AG04449 (cell line): Measurements from ENCODE around the gene CEBPA.

Source experiments
- CTCF ChIA-PET: fragments of 350-600 bp; formaldehyde crosslinking; extraction: SDS; loops from one replicate; lab custom pipeline; 2021; ENCODE audit warnings: antibody characterized with exemption; lab: Yijun Ruan, JAX
- POLR2A ChIA-PET: fragments of 400-600, 350-600 bp; formaldehyde crosslinking; extraction: SDS; loops from one replicate; lab custom pipeline; 2020; ENCODE audit warnings: antibody characterized with exemption, inconsistent platforms; lab: Yijun Ruan, JAX
- DNase-seq: peaks from one replicate; pipeline ENCODE4 v3.0.0-alpha.2; 2010; ENCODE audit warnings: low read depth, low spot score
- H3K4me3 ChIP-seq: 2 replicates; pipeline ENCODE4 v1.5.1; 2011; ENCODE audit warnings: low read depth, mild to moderate bottlenecking, control low read depth, low read length
- TF ChIP-seq, protein P1 (sequence below): IDR thresholded peaks from one replicate; pipeline ENCODE4 v1.5.1; 2011; ENCODE audit warnings: mild to moderate bottlenecking, moderate library complexity, low read length, control low read depth, inconsistent platforms; ENCODE audit not compliant: insufficient read depth; ENCODE audit errors: missing control alignments

CEBPA gene

DNA sequence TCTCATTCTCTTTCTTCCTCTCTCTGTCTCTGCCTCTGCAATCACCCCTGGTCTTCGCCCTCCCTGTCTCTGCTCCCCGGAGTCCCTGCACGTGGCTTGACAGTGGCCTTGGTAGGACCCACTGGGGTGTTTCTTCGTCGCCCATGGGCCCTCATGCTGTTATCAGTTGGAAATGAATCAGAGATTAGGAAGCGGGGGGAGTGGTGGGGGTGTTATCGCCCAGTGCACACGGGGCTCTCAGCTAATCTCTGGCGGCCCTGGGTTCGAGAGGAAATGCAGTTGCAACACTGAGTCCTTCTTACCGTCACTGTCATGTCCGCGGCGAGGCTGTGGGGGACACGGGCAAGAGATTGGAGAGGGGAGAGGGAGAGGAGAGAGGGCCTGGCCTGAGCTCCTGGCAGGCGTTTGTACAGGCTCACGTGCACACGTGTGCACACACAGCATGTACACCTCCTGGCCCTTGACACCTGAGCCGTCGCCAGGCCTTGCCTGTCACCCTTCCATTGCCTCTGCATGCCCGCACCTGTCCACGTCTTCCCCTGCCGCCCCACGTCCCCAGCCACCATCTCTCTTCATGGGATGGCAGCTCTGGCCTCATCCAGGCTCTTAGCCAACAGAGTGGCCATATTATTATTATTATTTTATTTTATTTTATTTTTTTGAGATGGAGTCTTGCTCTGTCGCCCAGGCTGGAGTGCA is 38.9 kb downstream of the CEBPA start:
- CTCF ChIA-PET, result no interaction called here
- no peak overlapping the region for H3K4me3 ChIP-seq
- POLR2A ChIA-PET, result no interaction called here
- TF ChIP-seq, protein P1, sequence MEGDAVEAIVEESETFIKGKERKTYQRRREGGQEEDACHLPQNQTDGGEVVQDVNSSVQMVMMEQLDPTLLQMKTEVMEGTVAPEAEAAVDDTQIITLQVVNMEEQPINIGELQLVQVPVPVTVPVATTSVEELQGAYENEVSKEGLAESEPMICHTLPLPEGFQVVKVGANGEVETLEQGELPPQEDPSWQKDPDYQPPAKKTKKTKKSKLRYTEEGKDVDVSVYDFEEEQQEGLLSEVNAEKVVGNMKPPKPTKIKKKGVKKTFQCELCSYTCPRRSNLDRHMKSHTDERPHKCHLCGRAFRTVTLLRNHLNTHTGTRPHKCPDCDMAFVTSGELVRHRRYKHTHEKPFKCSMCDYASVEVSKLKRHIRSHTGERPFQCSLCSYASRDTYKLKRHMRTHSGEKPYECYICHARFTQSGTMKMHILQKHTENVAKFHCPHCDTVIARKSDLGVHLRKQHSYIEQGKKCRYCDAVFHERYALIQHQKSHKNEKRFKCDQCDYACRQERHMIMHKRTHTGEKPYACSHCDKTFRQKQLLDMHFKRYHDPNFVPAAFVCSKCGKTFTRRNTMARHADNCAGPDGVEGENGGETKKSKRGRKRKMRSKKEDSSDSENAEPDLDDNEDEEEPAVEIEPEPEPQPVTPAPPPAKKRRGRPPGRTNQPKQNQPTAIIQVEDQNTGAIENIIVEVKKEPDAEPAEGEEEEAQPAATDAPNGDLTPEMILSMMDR, result no peak
- no peak for DNase-seq

DNA sequence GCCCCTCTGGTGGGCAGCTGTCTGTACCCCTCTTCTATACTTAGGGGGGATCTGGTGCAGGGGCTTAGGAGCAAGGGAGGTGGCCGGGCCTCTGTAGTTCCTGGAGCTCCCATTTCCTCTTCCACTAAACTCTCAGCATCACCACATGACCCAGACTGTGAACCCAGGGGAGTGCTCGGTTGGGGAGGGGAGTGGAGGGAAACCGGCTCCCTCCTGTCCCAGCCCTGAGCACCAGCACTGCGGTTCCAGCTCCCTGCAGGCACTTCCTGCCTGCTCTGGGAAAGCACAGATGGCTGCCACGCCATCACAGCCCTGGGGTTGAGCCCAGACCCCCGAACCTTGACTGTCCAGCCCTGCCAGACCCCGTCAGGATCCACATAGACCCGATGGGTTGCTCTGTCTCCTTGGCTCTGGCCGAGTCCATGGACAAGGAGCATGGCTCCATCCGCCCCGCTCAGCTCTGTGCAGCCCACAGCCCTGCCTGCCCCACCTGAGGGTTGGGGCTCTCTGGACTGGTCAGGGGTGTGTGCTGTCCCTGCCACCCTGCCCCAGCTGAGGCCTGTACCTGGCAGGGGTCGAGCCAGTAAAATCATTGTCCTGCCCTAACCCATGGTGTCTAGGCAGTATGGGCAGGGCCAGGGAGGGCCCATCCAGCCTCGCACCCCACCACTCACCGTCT is 40.7 kb downstream of the CEBPA start:
- no peak for DNase-seq
- no peak overlapping the region for H3K4me3 ChIP-seq
- CTCF ChIA-PET, result no interaction called here
- TF ChIP-seq, protein P1, result no peak
- POLR2A ChIA-PET, result no interaction called here

DNA sequence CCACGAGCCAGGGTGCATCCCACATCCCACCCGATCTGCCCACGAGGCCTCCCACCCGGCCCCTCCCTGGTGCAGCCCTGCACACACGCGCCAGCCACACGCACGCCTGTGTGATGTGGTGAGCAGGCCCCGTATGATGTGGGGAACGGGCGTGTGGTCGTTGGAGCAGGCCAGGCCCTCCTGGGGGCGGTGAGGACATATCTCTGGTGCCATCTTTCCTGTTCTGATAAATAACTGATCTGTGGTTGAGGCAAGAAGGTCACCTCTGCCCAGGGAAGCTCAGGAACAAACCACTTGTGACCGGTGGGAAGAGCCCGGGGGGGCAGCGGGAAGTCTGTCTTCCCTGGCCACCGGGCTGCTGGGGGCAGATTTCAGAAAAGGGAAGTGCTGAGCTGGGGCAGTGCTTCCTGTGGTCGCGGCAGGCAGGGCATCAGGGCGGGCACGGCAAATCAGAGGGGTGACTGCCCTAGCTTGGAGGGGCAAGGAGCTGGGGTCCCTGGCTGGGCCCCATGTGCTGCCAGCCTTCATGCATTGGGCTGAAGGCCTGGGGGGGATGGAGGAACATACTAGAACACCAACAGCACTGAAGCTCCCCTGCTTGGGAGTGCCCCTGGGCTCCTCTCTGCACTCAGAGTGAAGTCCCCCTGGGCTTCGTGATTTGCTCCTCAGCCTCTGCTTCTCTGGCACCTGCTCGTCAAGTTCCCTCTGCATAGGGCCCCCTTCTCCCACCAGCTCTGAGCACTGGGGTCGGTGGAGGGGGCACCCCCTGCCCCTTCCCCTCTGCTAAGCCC is 41.5 kb downstream of the CEBPA start:
- TF ChIP-seq, protein P1, result no peak
- DNase-seq, result no peak
- POLR2A ChIA-PET, result no interaction called here
- no peak overlapping the region for H3K4me3 ChIP-seq
- CTCF ChIA-PET, result no interaction called here

DNA sequence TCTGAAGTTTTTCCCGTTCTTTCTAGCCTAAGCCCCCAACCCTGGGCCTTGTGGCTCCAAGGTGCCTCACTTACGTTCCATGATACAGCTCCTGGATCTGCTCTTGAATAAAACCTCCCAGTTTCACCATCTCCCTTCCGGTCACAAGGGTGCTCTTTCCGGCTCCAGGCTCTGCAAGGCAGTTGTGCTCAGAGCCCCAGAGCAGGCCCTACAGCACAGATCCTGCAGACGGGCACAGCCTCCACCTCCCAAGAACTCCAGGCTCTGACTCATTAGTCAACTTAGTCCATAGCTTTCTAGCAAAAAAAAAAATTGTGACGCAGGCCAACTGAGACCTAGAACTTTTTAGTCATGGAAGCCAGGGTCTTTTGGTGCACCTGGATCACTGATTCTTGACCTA is 42.8 kb downstream of the CEBPA start:
- TF ChIP-seq, protein P1, result no peak
- H3K4me3 ChIP-seq, result no peak overlapping the region
- CTCF ChIA-PET, result interaction anchor here (0.8 to 1.6 kb wide), 2 partner anchors 14 to 20 kb away, joined by 3 to 4 read pairs; no protein-coding TSS in a partner anchor

DNA sequence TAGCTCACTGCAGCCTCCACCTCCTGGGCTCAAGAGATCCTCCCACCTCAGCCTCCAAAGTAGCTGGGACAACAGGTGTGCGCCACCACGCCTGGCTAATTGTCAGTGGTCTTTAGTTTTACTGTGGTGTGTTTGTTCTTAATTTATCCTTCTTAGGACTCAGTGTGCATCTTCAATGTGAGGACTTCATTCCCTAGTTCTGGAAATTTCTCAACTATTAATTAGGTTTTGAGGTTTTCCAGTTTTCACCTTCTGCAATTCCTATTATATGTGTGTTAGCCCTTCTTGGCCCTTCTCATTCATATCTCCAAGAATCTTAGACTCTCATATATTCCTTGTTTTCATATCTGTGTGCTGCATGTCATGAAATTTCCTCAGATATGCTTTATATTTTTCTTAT is 44.5 kb downstream of the CEBPA start:
- no peak for DNase-seq
- ChIA-PET CTCF (interaction anchor here (0.9 to 1.9 kb wide), 8 partner anchors 11 to 148 kb away, joined by 3 to 7 read pairs (median 3); partner anchors contain the start of gene CEBPA), POLR2A (no interaction called here)

More for the DNA sequence above, 42.8 kb downstream of the CEBPA start:
- POLR2A ChIA-PET, result interaction anchor here (0.6 kb wide), 1 partner anchor 795 kb away, joined by 3 read pairs; no protein-coding TSS in a partner anchor
- DNase-seq, result no peak

More for the DNA sequence above, 44.5 kb downstream of the CEBPA start:
- TF ChIP-seq, protein P1, result no peak
- H3K4me3 ChIP-seq, result no peak overlapping the region
